Measurements from ENCODE around the gene COA1.

The COA1 gene

GRCh38 chr7:43652364-43652763 is 77.0 kb downstream of the COA1 start:
- Histone ChIP-seq H3K27ac (ENCODE audit: low read depth, low read length) (peak overlapping the region; percentile 98), H3K36me3 (ENCODE audit: low read length) (0 out of 2 replicates have a peak, but pooled peaks cover 5% of the 10 kb centered on the region), H3K9me3 (ENCODE audit: insufficient read depth, low read length) (no peaks in the 10 kb centered on the region), H2AFZ (ENCODE audit: low read depth, low read length, severe bottlenecking) (no peak overlapping the region), H4K20me1 (ENCODE audit: low read depth, low read length) (no peaks in the 10 kb centered on the region), H3F3A (ENCODE audit: insufficient read depth) (peaks cover 73% of the 10 kb centered on the region), H3K9ac (ENCODE audit: low read length) (peak overlapping the region; percentile 76), H3K79me2 (ENCODE audit: insufficient read depth, low read length) (peaks cover 40% of the 10 kb centered on the region), H3K4me3 (ENCODE audit: insufficient read depth, low read length, poor library complexity, severe bottlenecking) (peak overlapping the region; percentile 5), H3K9me2 (replicated peaks; ENCODE audit: insufficient read depth, low read length) (no peaks in the 10 kb centered on the region), H3K4me2 (ENCODE audit: low read depth, low read length, poor library complexity, severe bottlenecking) (peak overlapping the region; percentile 96), H3K27me3 (ENCODE audit: low read length) (no peaks in the 10 kb centered on the region)
- no peak for TF ChIP-seq EZH2phosphoT487 (conservative IDR thresholded peaks at IDR 0.05; ENCODE audit: low read length)
- TF ChIP-seq CTCF (IDR thresholded peaks at IDR 0.05; ENCODE audit: insufficient read depth, low read length, poor library complexity, severe bottlenecking) = no peak

- H3F3A ChIP-seq (ENCODE audit: insufficient read depth) = peaks cover 79% of the 10 kb centered on the region
These were observed 78.8 kb downstream of the COA1 start for GRCh38 chr7:43650457-43651052.

GRCh38 chr7:43649755-43650274 is 79.5 kb downstream of the COA1 start:
- Histone ChIP-seq H3K27me3 (ENCODE audit: low read length) (no peaks in the 10 kb centered on the region), H3K4me2 (ENCODE audit: low read depth, low read length, poor library complexity, severe bottlenecking) (peak overlapping the region; percentile 96), H4K20me1 (ENCODE audit: low read depth, low read length) (no peaks in the 10 kb centered on the region), H3K9me2 (replicated peaks; ENCODE audit: insufficient read depth, low read length) (no peaks in the 10 kb centered on the region), H3K9me3 (ENCODE audit: insufficient read depth, low read length) (no peaks in the 10 kb centered on the region), H3K4me3 (ENCODE audit: insufficient read depth, low read length, poor library complexity, severe bottlenecking) (peak overlapping the region; percentile 47), H3F3A (ENCODE audit: insufficient read depth) (peaks cover 84% of the 10 kb centered on the region), H3K79me2 (ENCODE audit: insufficient read depth, low read length) (peaks cover 46% of the 10 kb centered on the region), H3K27ac (ENCODE audit: low read depth, low read length) (peak overlapping the region; percentile 98), H3K36me3 (ENCODE audit: low read length) (no peaks in the 10 kb centered on the region), H2AFZ (ENCODE audit: low read depth, low read length, severe bottlenecking) (no peak overlapping the region), H3K9ac (ENCODE audit: low read length) (peak overlapping the region; percentile 76)
- TF ChIP-seq CTCF (IDR thresholded peaks at IDR 0.05; ENCODE audit: insufficient read depth, low read length, poor library complexity, severe bottlenecking) (no peak), EZH2phosphoT487 (conservative IDR thresholded peaks at IDR 0.05; ENCODE audit: low read length) (no peak)

More at GRCh38 chr7:43650457-43651052, 78.8 kb downstream of the COA1 start:
- TF ChIP-seq CTCF (IDR thresholded peaks at IDR 0.05; ENCODE audit: insufficient read depth, low read length, poor library complexity, severe bottlenecking) (no peak), EZH2phosphoT487 (conservative IDR thresholded peaks at IDR 0.05; ENCODE audit: low read length) (no peak)
- Histone ChIP-seq H3K4me2 (ENCODE audit: low read depth, low read length, poor library complexity, severe bottlenecking) (peak overlapping the region; percentile 96), H4K20me1 (ENCODE audit: low read depth, low read length) (no peaks in the 10 kb centered on the region), H2AFZ (ENCODE audit: low read depth, low read length, severe bottlenecking) (no peak overlapping the region), H3K36me3 (ENCODE audit: low read length) (no peaks in the 10 kb centered on the region), H3K27me3 (ENCODE audit: low read length) (no peaks in the 10 kb centered on the region), H3K27ac (ENCODE audit: low read depth, low read length) (peak overlapping the region; percentile 98), H3K9ac (ENCODE audit: low read length) (peak overlapping the region; percentile 76), H3K9me2 (replicated peaks; ENCODE audit: insufficient read depth, low read length) (no peaks in the 10 kb centered on the region), H3K9me3 (ENCODE audit: insufficient read depth, low read length) (no peaks in the 10 kb centered on the region), H3K79me2 (ENCODE audit: insufficient read depth, low read length) (peaks cover 46% of the 10 kb centered on the region), H3K4me3 (ENCODE audit: insufficient read depth, low read length, poor library complexity, severe bottlenecking) (peak overlapping the region; percentile 44)

Measured in SU-DHL-6 (cell line).